K562 (cell line): ENCODE data around the gene LSM4. TPM values are rescaled to one million over a fixed set of nuclear protein-coding genes. Genes with fewer than 3 reads are reported as not detected.

ENCODE experiments used
- ATAC-seq: fragments of 200-7000 bp; cut with Tn5 transposase; 3 replicates; pipeline ENCODE4 v1.9.1; 2020; ENCODE audit warnings: moderate library complexity
- BruUV-seq: library from RNA; stranded (reverse); fragments of 400-500 nt; replicated peaks from 2 replicates; lab custom pipeline; 2021; lab: Mats Ljungman, UMichigan
- CTCF ChIA-PET: fragments of 300-600 bp; formaldehyde crosslinking; extraction: SDS; loops from one replicate; lab custom pipeline; 2021; ENCODE audit warnings: low intra/inter-chr PET ratio; lab: Yijun Ruan, JAX
- POLR2A ChIA-PET: fragments of 300-600, 350-650 bp; sonication (Branson Sonifier 250); formaldehyde crosslinking; extraction: SDS; loops from one replicate; lab custom pipeline; 2021; ENCODE audit warnings: antibody characterized with exemption, inconsistent platforms; lab: Yijun Ruan, JAX
- DNase-seq, 4 experiments: peaks; one replicate each; pipeline versions ENCODE4 v3.0.0 to v3.0.0-alpha.2; 2011 to 2018; ENCODE audit warnings: low spot score in 3 of 4, mixed read lengths in 3 of 4; ENCODE audit errors: extremely low read depth in 1 of 4
- FAIRE-seq: peaks from 2 replicates; lab custom pipeline; 2011; peaks lifted over from hg19 to GRCh38; lab: Jason Lieb, UNC
- H2AFZ ChIP-seq: 2 replicates; pipeline ENCODE4 v1.6.0; 2011; ENCODE audit warnings: low read depth, low read length, control low read depth, inconsistent platforms
- H3K27ac ChIP-seq: fragments of 200-600 bp; 3 replicates; pipeline ENCODE4 v1.8.0; 2011; ENCODE audit warnings: low read depth, mild to moderate bottlenecking, control low read depth, inconsistent platforms, low read length, moderate library complexity, mixed read lengths; ENCODE audit errors: extremely low read depth
- H3K27me3 ChIP-seq, 2 experiments: fragments of 300-600 bp in 1 of 2; 2 replicates in 1 of 2; 3 replicates in 1 of 2; pipeline versions ENCODE4 v1.6.0 to v1.8.0; 2011; ENCODE audit warnings: inconsistent platforms in 2 of 2, low read length in 2 of 2, mild to moderate bottlenecking in 1 of 2, mixed read lengths in 1 of 2, moderate library complexity in 1 of 2; ENCODE audit not compliant: control insufficient read depth in 2 of 2, insufficient read depth in 2 of 2
- H3K36me3 ChIP-seq: fragments of 300-600 bp; 3 replicates; pipeline ENCODE4 v1.8.0; 2011; ENCODE audit warnings: mild to moderate bottlenecking, low read length, inconsistent platforms; ENCODE audit not compliant: control insufficient read depth, insufficient read depth
- H3K4me1 ChIP-seq, 2 experiments: fragments of 200-600 bp in 1 of 2; replicated peaks in 1 of 2; 2 replicates in 1 of 2; 3 replicates in 1 of 2; pipeline versions ENCODE4 v1.5.1 to v1.8.0; 2011; ENCODE audit warnings: inconsistent platforms in 2 of 2, low read length in 2 of 2, mild to moderate bottlenecking in 1 of 2, mixed read lengths in 1 of 2, moderate library complexity in 1 of 2; ENCODE audit not compliant: control insufficient read depth in 2 of 2, insufficient read depth in 2 of 2
- H3K4me2 ChIP-seq: 2 replicates; pipeline ENCODE4 v1.6.1; 2011; ENCODE audit warnings: low read length, control low read depth, inconsistent platforms, mixed read lengths; ENCODE audit not compliant: insufficient read depth
- H3K4me3 ChIP-seq: fragments of 200-600 bp; sonication (generic), shearing (Covaris generic); 2 replicates; pipeline ENCODE4 v1.5.1; 2016; ENCODE audit warnings: control low read depth, inconsistent platforms
- H3K79me2 ChIP-seq: fragments of 200-600 bp; 3 replicates; pipeline ENCODE4 v1.8.0; 2011; ENCODE audit warnings: low read length, inconsistent platforms; ENCODE audit not compliant: control insufficient read depth, insufficient read depth
- H3K9ac ChIP-seq, 2 experiments: 2 replicates each; pipeline versions ENCODE4 v1.6.0 to v1.6.1; 2011; ENCODE audit warnings: low read depth in 2 of 2, low read length in 2 of 2, control low read depth in 1 of 2, inconsistent platforms in 1 of 2, mild to moderate bottlenecking in 1 of 2, mixed read lengths in 1 of 2; ENCODE audit not compliant: insufficient read depth in 1 of 2
- H3K9me1 ChIP-seq: one replicate; pipeline ENCODE4 v1.6.0; 2011; ENCODE audit warnings: inconsistent platforms, mild to moderate bottlenecking, low read length, moderate library complexity; ENCODE audit not compliant: control insufficient read depth, insufficient read depth
- H3K9me3 ChIP-seq: replicated peaks from 2 replicates; pipeline ENCODE4 v1.5.1; 2011; ENCODE audit warnings: low read depth, low read length, inconsistent platforms; ENCODE audit not compliant: control insufficient read depth, insufficient read depth
- H4K20me1 ChIP-seq: replicated peaks from 2 replicates; pipeline ENCODE4 v1.6.1; 2011; ENCODE audit warnings: low read length, inconsistent platforms, mixed read lengths; ENCODE audit not compliant: control insufficient read depth, insufficient read depth
- CC2D1A ChIP-seq: fragments of 450-650 bp; IDR thresholded peaks from 2 replicates; pipeline ENCODE4 v1.6.1; 2017; ENCODE audit warnings: mild to moderate bottlenecking
- EP300 ChIP-seq: IDR thresholded peaks from 2 replicates; pipeline ENCODE4 v1.6.1; 2012; ENCODE audit warnings: low read length, improper control_type of control experiment
- KDM1A ChIP-seq, 2 experiments: fragments of 450-650 bp; IDR thresholded peaks; 2 replicates each; pipeline ENCODE4 v1.6.1; 2016; ENCODE audit warnings: mild to moderate bottlenecking in 2 of 2
- REST ChIP-seq, 2 experiments: fragments of 450-650 bp; formaldehyde crosslinking in 1 of 2; IDR thresholded peaks; 2 replicates each; pipeline versions ENCODE4 v1.4.0 to v1.6.1; 2014 to 2020; ENCODE audit warnings: mild to moderate bottlenecking in 2 of 2, borderline replicate concordance in 1 of 2, low read depth in 1 of 2
- SMARCA5 ChIP-seq: fragments of 450-650 bp; IDR thresholded peaks from 2 replicates; pipeline ENCODE4 v1.6.1; 2016
- STAG1 ChIP-seq: sonication (generic); formaldehyde crosslinking; IDR thresholded peaks from 2 replicates; pipeline ENCODE4 v1.5.0; 2020; ENCODE audit warnings: missing genetic modification reagents, borderline replicate concordance
- ZNF121 ChIP-seq: sonication (generic); formaldehyde crosslinking; conservative IDR thresholded peaks from 2 replicates; pipeline ENCODE4 v1.8.0; 2022; ENCODE audit warnings: missing genetic modification reagents
- ZNF57 ChIP-seq: fragments of 450-650 bp; formaldehyde crosslinking; IDR thresholded peaks from 2 replicates; pipeline ENCODE4 v1.4.0; 2020; ENCODE audit warnings: mild to moderate bottlenecking, moderate library complexity
- WGBS: fragments of 100-300 bp; shearing (Covaris generic); methylation state at CpG from one replicate; pipeline ENCODE4 v1.1.6; 2016; ENCODE audit warnings: low coverage, mixed read lengths; ENCODE audit not compliant: insufficient coverage; ENCODE audit errors: missing lambda C conversion rate; 5-methylcytosine and 5-hydroxymethylcytosine counted together
- in situ Hi-C: fragments of 300-500 bp; cut with MboI; formaldehyde crosslinking; loops from 4 replicates; pipeline ENCODE4 v1.15.0; 2018; ENCODE audit warnings: inconsistent platforms, mixed read lengths
- intact Hi-C: fragments of 100-400 bp; cut with micrococcal nuclease; formaldehyde crosslinking; loops from 2 replicates; pipeline ENCODE4 v1.14.2; 2022
- polyA plus RNA-seq, 8 experiments: library from polyadenylated mRNA; depleted of rRNA in 4 of 8; stranded (reverse) in 5 of 8; unstranded in 3 of 8; fragments of >200 nt; fragmentation: Nextera tagmentation in 2 of 8; fragmentation: Illumina TruSeq in 1 of 8; extraction: Ambion mirVana in 2 of 8; extraction: Trizol in 1 of 8; gene quantifications; 2 replicates each; pipeline versions ENCODE4 v1.2.1 to v1.2.3, GENCODE V29; 2011 to 2014; ENCODE audit warnings: inconsistent platforms in 1 of 8, missing spikeins in 1 of 8
- total RNA-seq, 7 experiments: library from RNA; depleted of rRNA in 6 of 7; stranded (reverse); fragments of >200 nt in 6 of 7; fragmentation: Illumina TruSeq in 2 of 7; extraction: Trizol in 2 of 7; gene quantifications; 2 replicates each; pipeline versions ENCODE4 v1.2.1 to v1.2.3, GENCODE V29; 2011 to 2021; ENCODE audit warnings: low replicate concordance in 1 of 7
- TF ChIP-seq, protein P1 (sequence below): IDR thresholded peaks from 2 replicates; pipeline ENCODE4 v1.6.1; 2016; ENCODE audit warnings: missing genetic modification characterization, missing compliant biosample characterization
- TF ChIP-seq, protein P2 (sequence below): fragments of 450-650 bp; formaldehyde crosslinking; IDR thresholded peaks from 2 replicates; pipeline ENCODE4 v1.4.0; 2020; ENCODE audit warnings: mild to moderate bottlenecking, moderate library complexity

The LSM4 gene
- total and polyA plus RNA-seq, 9 of the 15 experiments (the other 6 are each of a cell fraction or from before 2014, with no cell fraction given): 11.9 to 763 (median 202) TPM

DNA sequence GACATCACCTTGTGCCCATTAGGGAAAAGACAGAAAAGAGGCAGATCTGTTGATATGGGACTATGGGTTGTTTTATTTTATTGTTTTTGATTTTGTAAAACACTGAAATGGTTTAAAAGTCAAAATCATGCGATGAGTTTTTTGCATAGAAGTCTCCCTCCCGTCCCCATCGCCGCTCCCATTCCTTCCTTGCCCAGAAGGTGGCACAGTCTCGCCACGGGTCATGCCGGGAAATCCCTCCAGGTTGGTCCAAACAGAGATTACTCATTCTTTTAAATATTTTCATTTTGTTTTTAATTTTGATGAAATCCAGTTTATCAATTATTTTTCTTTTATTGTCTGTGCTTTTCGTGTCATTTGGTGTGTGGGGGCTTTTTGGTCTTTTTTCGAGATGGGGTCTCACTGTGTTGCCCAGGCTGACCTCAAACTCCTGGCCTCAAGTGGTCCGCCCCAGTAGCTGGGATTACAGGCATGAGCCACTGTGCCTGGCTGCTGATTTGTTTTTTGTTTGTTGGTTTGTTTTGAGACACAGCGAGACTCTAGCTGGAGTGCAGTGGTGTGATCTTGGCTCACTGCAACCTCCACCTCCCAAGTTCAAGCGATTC lies 26.8 kb upstream of the LSM4 start:
- peak; percentile 78 for ATAC-seq
- H2AFZ ChIP-seq: no peak overlapping the region
- H3K27ac ChIP-seq: no peak overlapping the region
- ChIA-PET POLR2A (interaction anchor here (0.6 to 2.8 kb wide), 5 partner anchors 37 to 141 kb away, joined by 3 to 15 read pairs (median 4); partner anchors contain the start of gene GDF15), CTCF (interaction anchor here (0.6 to 2.0 kb wide), 4 partner anchors 21 to 65 kb away, joined by 3 to 34 read pairs (median 4); no protein-coding TSS in a partner anchor)
- no peaks in the 10 kb centered on the region for H3K27me3 ChIP-seq
- no peak overlapping the region for H3K9ac ChIP-seq
- H4K20me1 ChIP-seq: no peaks in the 10 kb centered on the region
- no peak overlapping the region for H3K4me2 ChIP-seq
- H3K4me3 ChIP-seq: no peak overlapping the region
- BruUV-seq: no TSS peak
- peak; percentile 84 for FAIRE-seq
- H3K9me1 ChIP-seq: no peaks in the 10 kb centered on the region
- WGBS: 57% methylated on average over 12 of the region's 12 CpGs
- H3K4me1 ChIP-seq: peaks cover 0 to 5% of the 10 kb centered on the region in 2 experiments; a peak in 1 of 5 replicates
- intact Hi-C loops: loop anchor here (1.0 to 5.0 kb wide), 2 partner anchors 38 to 61 kb away; partner anchors contain the start of gene GDF15
- H3K9me3 ChIP-seq: no peaks in the 10 kb centered on the region
- peak; percentile 59 to 73 (median 67) for DNase-seq
- peaks cover 11% of the 10 kb centered on the region; the same call in 2 of the 3 replicates for H3K79me2 ChIP-seq
- in situ Hi-C loops: no loop called here
- H3K36me3 ChIP-seq: peaks cover 43% of the 10 kb centered on the region; the same call in 2 of the 3 replicates
- TF ChIP-seq REST (IDR thresholded peaks at IDR 0.05; ENCODE audit: borderline replicate concordance): peak; percentile 88
- TF ChIP-seq REST (CRISPR knock-in tag; IDR thresholded peaks at IDR 0.05; ENCODE audit: low read depth): no peak
- TF ChIP-seq, protein P1, sequence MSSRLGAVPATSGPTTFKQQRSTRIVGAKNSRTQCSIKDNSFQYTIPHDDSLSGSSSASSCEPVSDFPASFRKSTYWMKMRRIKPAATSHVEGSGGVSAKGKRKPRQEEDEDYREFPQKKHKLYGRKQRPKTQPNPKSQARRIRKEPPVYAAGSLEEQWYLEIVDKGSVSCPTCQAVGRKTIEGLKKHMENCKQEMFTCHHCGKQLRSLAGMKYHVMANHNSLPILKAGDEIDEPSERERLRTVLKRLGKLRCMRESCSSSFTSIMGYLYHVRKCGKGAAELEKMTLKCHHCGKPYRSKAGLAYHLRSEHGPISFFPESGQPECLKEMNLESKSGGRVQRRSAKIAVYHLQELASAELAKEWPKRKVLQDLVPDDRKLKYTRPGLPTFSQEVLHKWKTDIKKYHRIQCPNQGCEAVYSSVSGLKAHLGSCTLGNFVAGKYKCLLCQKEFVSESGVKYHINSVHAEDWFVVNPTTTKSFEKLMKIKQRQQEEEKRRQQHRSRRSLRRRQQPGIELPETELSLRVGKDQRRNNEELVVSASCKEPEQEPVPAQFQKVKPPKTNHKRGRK (tag): no peak
- TF ChIP-seq, protein P2, sequence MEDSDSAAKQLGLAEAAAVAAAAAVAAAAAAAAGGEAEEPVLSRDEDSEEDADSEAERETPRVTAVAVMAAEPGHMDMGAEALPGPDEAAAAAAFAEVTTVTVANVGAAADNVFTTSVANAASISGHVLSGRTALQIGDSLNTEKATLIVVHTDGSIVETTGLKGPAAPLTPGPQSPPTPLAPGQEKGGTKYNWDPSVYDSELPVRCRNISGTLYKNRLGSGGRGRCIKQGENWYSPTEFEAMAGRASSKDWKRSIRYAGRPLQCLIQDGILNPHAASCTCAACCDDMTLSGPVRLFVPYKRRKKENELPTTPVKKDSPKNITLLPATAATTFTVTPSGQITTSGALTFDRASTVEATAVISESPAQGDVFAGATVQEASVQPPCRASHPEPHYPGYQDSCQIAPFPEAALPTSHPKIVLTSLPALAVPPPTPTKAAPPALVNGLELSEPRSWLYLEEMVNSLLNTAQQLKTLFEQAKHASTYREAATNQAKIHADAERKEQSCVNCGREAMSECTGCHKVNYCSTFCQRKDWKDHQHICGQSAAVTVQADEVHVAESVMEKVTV (CRISPR knock-in tag): peak; percentile 93
- TF ChIP-seq CC2D1A: peak; percentile 55; the same call in 1 of the 2 replicates
- TF ChIP-seq EP300: peak; percentile 13; the same call in 1 of the 2 replicates
- TF ChIP-seq SMARCA5: 0 out of 2 replicates have a peak, but pooled peaks have one; percentile 45
- TF ChIP-seq STAG1 (CRISPR knock-in tag): peak; percentile 38; the same call in 1 of the 2 replicates
- no peak for TF ChIP-seq ZNF57 (CRISPR knock-in tag)
- 0 out of 4 replicates have a peak, but pooled peaks of 1 of the 2 experiments have one; percentile 10 for TF ChIP-seq KDM1A (IDR thresholded peaks at IDR 0.05)
- TF ChIP-seq ZNF121: peak; percentile 94
